Activated T-cell treated with anti-CD3 and anti-CD28 coated beads for 24 hours (primary cell): Measurements from ENCODE around the gene TAB2.
A peak's percentile ranks its signal among the peaks of the same experiment; 100 is the strongest.

Experiments
- DNase-seq: peaks from one replicate; pipeline ENCODE4 v3.0.0-alpha.2; 2020; ENCODE audit warnings: low read depth

Gene TAB2

GRCh38 chr6:149313070-149313469 is 4.4 kb upstream of the TAB2 start:
- DNase-seq = no peak

GRCh38 chr6:149313861-149314260 is 3.7 kb upstream of the TAB2 start:
- no peak for DNase-seq

DNA sequence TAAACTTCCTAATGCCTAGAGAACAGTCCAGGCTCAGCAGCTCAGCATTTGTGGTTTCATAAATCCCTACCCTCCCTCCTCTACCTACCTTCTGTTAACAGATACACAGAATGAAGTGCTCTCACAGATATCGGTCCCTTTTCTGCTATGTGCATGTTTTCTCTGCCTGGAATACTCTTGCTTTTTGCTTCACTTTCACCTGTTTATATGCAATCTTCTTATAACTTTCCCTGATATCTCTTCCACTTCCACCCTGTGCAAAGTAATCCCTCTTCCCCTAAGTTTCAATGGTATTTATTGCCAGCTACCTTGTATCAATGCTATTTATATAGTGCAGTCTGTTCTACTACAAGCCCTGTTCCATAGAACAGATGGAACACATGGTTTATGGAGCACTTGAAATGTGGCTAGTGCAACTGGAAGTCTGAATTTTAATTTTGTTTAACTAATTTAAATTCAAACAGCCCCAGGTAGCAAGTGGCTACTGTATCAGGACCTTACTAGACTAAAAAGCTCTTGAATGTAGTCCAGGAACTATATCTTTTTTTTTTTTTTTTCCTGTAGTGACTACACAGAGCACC is 3.1 kb upstream of the TAB2 start:
- DNase-seq = no peak

DNA sequence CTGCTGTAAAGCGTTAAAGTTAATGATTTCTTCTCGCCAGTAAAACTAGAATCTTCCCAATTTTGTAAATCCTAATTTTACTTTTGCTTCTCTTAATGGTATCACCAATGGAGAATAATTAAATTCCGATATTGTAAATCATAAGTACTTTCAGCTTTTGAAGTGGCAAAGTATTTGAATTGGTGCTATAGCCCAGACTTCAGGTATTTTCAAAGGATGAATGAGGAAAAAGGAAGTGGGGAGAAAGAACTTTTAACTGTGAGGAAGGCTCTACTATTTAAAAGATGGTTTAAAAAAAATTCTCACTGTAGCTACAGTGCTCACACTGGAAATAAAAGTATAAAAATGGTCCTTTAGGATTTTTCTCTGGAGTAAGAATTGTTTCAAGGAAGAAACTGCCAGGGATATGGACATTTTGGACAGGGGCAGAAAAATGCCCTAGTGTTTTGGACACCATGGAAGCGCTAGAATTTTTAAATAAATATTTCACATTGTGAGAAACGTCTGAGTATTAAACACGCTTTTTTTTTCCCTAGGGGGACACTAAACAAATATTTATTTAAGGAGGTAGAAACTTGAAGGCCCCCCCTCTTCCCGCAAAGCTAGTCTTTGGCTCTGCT is 1.3 kb upstream of the TAB2 start:
- no peak for DNase-seq

DNA sequence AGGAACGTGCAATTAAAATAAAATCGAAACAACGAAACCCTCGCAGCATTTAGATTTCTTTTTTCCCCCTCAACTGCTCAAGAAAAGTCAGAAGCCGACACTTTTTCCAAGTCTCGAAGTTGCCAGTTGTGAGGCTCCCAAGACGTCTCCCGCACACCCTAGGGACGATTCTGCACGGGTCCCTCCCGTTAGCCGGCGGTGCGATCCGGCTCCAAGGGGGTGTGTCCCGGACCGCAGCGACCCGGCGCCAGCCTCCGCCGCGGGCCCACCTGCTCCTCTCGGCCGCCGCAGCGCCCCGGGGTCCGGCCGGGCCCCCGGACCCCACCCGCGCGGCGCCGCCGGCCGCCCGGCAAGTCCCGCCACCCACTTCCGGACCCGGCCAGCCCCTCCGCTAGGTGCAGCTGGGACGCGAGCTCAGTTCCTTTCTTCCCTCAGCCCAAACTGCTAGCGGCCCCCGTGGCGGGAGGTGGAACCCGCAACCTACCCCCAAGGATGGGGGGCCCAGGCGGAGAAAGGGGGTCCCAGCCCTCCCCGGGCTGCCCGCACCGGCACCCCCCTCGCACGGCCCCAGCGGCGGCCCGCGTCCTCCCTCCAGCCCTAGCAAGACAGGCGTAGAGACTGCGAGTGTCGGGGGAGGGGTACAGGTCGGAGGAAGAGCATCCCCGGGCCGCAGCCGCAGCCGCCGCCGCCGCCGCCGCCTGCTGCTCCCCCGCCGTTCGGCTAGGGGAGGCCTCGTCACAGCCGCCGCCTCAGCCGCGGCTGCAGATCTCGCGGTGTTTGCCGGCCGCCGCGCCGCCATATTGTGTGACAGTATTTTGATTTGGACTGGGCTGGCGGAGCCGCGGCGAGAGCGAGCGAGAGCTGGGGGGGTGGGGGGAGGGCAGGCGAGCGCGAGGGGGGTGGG is 520 bp upstream of the TAB2 start:
- DNase-seq = peak; percentile 82

DNA sequence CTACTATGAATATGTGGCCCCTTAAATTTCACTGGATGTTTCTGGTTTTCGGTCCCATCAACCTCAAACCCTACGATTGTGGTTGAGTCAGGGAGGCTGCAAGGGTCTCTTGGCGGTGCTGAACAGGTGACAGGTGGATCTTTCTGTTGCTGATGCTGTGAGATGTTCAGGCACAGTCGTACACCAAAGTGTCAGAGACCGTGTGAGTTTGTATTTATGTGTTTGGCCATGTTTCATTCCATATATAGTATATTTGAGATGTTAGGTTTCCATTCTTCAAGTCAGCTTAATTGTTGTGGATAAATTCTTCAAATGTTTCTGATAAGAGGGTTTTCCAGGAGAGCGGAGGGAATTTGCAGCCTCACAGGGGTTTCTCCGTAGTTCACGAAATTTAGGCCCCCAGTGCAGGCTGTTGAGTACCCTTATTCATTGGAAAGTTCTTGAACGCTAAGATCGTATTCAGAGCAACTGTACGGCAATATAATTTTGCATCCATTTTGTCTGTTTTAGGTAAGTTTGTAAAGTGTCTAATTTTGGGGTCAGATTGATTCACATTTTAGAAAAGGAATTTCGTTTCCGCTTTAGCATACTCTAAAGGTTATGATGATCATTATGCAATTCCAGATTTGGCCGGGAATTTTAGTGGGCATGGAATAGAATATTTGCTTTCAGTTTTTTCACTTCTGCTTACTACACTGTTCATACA is 1.2 kb downstream of the TAB2 start:
- DNase-seq = no peak

GRCh38 chr6:149319422-149319821 is 1.9 kb downstream of the TAB2 start:
- DNase-seq = no peak

- DNase-seq = peak; percentile 18
Observed at GRCh38 chr6:149320016-149320415, 2.5 kb downstream of the TAB2 start.

DNA sequence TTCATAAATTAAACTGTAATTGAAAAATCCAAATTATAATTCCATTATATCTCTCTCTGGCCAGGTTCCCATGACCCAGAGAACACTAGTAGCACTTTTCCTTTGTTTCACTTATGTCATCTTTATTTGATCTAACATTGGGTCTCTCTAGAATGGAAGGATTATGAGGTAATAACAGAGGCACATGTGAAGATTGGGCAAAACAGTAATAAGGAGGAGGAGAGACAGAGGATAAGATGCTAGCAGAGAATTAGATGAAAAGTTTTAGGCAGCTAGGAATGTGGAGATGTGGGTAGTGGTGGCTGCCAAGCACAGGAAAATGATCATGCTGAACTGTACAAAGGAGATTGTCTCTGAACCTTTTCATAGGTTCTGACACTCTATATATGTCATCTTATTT is 3.3 kb downstream of the TAB2 start:
- DNase-seq = no peak

- no peak for DNase-seq
Observed at GRCh38 chr6:149323353-149323752, 5.8 kb downstream of the TAB2 start.

DNA sequence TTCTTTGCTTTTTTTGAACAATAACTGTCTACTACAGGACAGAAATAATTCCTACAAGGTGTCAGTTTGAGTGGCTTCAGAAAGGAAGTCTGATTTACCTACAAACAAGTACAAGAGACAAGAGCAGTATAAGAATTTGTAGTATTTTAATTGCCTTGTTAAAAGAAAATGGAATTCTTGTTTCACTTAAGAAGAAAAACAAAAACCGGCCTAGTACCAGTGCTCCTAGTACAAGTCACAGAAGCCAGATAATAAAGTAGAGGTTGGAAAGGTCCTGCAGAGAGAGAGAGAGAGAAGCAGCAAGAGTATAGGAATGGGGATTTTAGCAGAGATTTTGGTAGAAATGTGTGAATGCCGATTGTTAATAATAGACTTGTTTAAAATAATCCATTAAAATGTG is 6.4 kb downstream of the TAB2 start:
- DNase-seq = no peak

DNA sequence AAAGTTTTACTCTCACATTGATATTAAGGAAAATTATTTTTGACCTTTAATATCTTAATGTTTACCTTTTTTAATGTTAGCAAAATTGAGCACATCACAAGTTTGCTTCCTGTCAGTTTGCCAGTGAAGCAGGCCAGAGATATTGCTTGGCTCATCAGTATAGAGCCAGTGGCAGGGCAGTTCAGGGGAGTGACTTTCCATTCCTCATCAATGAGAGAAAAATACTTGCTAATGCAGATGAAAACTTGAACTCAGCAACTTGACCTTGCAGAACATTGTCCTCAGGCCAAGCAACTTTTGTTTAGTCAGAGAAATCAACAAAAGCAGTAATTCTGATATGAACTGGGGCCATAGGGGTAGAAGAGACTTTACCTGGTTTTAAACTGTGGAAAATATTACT is 6.9 kb downstream of the TAB2 start:
- DNase-seq = no peak

DNA sequence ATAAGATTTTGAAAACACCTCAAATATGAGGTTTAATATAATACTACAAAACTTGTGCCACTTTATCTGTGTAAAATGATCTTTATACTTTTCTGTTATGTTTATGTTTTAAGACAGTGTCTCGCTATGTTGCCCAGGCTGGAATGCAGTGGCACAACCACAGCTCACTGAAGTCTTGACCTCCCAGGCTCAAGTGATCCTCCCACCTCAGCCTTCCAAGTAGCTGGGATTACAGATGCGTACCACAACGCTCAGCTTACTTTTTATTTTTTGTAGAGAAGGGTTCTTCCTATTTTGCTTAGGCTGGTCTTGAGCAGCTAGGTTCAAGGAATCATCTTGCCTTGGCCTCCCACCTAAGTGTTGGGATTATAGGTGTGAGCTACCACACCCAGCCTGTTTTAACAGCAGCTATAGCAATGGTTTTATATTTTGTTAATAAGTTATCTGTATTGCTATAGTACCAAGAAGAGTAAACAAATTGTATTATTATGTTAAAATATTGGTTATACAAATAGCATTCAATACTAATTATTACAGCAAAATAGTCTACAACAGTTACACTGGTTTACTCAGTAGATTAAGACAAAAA is 8.2 kb downstream of the TAB2 start:
- no peak for DNase-seq

DNA sequence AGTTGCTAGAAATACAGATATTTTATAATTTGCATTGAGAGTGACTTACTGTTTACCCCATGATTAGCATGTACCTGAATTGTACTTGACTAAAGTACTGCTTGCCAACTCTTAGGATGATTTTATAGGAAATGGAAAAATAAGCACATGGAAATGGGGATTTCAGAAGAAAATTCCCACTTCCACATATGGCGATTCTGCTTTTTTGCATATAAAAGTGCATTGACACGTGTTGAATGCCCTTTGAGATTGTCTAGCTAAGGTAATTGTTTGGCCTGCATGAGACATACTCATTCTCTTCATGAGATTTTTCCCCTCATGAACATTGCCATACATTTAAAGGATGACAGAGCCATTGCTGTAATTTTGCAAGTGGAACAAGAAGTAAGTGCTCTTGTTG is 10.1 kb downstream of the TAB2 start:
- no peak for DNase-seq

GRCh38 chr6:149328083-149328482 is 10.6 kb downstream of the TAB2 start:
- no peak for DNase-seq

DNA sequence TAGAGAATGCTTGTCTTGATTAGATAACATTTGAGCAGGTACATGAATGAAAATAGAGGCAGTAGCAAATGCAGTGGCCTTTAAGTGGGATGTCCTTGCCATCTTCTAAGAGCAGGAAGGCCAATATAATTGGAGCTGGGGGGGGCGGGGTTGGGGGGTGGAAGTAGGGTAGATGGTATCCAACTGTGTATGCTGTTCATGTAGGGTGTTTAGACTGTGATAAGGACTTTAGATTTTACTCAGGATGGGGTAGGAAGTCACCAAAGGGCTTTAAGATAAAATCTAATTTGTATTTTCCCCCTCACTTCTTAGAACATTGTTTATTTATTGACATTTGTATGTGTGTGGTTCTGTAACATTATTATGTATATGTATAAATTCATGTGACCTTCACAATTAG is 12.0 kb downstream of the TAB2 start:
- no peak for DNase-seq

DNA sequence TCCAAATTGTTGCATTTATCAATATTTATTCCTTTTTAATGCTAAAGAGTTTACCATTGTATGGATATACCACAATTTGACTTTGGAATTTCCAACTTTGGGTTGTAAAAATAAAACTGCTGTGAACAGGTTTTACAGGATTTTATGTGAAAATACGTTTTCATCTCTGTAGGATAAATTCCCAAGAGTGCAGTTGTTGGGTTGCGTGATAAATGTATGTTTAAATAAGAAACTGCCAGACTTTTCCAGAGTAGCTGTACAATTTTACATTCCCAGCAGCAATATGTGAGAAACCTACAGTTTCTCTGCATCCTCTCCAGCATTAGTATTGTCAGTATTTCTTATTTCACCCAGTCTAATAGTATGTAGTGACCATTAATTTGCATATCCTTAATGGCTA is 12.6 kb downstream of the TAB2 start:
- no peak for DNase-seq

DNA sequence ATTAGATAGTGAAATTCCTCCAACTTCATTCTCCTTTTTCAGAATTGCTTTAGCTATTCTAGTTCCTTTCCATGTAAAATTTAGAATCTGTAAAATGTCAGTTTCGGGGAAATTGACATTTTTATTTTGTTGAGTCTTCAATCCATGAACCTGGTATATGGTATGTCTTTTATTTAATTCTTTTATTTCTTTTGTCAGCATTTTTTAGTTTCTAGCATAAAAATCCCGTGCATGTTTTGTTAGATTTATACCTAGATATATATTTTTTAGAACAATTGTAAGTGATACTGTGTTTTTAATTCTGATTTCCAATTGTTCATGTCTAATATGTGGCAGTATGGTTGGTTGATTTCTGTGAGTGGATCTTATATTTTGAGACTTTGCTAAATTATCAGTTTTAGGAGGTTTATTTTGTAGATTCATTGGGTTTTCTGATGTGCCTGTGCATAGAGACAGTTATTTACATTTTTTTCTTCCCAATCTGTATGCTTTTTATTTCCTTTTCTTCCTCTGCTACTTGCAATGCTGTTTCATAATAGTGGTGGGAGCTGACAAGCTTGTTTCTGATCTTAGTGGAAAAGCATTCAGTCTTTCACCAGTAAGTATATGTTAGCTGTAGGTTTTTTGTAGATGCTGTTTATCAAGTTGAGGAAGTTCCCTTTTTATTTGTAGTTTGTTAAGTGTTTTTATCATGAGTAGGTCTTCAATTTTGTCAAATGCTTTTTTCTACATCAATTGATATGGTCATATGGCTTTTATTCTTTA is 13.7 kb downstream of the TAB2 start:
- no peak for DNase-seq

DNA sequence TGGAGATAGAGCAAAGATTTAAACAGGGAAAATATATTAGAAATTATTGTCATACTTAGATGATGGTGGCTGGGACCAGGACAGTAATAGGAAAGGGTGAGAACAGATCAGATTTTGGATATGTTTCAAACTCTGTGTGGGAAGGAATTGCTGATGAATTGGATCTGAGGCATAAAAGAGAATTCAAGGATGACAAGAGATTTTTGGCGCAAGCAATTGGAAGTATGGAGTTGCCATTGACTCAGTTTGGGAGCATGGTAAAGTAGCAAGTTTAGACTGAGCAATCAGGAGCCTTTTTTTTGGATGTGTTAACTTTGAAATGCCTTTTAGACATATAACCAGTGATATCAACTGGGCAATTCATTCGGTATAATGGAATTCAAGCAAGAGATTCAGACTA is 14.4 kb downstream of the TAB2 start:
- DNase-seq = no peak

DNA sequence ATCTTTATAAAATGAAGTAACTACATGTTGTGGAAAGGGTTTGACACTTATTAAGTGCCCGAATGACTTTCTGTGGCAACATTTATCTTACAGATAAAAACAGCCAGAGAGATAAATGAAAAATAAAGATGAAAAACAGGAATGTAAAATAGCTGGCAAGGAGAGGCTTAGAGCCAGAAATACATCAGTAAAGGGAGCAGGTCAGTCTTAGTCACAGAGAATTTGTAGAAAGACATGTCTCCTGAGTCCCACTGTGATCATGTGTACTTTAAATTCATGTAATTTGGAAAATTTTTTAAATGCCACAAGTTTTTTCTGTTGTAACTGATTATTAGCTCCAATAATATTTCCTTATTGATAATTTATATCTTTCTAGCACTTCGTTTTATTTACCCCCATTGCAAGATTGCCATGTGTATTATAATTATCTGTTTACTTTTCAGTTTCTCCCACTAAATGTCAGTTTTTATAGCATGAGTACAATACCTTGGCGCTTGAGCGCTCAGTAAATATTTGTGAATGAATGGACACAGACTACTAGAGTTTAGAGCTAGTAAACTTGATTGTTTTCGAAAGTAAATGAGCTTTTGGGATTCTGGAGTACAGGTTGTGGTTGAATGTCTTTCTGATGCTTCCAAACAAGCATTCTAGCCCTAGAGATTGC is 15.2 kb downstream of the TAB2 start:
- no peak for DNase-seq

DNA sequence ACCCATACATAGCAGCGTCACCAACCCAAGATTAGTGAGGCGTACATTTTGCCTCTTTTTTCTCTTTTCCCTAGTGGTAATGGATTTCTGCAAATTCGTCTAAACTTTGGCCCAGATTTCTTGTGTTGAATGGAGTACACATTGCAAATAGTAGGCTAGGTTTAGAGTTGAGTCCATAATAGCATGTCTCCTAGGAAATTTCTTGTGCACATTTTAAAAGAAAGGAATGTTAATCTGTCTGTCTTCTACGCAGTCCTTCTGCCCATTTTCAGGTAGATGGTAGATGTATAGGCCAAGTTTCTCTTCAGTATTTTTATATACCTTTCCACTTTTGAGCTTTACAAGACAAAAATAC is 15.7 kb downstream of the TAB2 start:
- no peak for DNase-seq
